ENCODE results near the gene MEX3D.

The MEX3D gene

DNA sequence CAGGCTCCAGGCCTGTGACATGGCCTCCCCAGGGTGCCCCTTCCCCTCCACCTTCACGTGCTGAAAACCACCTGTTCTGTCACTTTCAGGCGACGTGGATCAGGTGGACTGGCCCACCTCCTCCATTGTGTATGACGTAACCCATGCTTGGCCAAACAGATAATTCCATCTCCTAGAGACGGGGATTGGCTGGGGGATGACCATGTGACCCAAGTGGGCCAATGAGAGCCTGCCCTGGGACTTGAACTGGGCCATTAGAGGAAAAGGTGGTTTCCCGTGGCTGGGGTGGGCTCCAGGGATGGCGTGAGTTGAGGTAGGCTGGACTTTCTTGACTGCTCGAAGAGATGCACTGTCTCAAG, 51.8 kb downstream of the MEX3D start:
- TF ChIP-seq, protein P1, sequence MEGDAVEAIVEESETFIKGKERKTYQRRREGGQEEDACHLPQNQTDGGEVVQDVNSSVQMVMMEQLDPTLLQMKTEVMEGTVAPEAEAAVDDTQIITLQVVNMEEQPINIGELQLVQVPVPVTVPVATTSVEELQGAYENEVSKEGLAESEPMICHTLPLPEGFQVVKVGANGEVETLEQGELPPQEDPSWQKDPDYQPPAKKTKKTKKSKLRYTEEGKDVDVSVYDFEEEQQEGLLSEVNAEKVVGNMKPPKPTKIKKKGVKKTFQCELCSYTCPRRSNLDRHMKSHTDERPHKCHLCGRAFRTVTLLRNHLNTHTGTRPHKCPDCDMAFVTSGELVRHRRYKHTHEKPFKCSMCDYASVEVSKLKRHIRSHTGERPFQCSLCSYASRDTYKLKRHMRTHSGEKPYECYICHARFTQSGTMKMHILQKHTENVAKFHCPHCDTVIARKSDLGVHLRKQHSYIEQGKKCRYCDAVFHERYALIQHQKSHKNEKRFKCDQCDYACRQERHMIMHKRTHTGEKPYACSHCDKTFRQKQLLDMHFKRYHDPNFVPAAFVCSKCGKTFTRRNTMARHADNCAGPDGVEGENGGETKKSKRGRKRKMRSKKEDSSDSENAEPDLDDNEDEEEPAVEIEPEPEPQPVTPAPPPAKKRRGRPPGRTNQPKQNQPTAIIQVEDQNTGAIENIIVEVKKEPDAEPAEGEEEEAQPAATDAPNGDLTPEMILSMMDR (IDR thresholded peaks at IDR 0.05; ENCODE audit: control extremely low read depth, extremely low read depth, low read depth, missing control alignments), result no peak
- ChIA-PET POLR2A (no interaction called here), CTCF (no interaction called here)
- DNase-seq (ENCODE audit: extremely low spot score), result no peak

DNA sequence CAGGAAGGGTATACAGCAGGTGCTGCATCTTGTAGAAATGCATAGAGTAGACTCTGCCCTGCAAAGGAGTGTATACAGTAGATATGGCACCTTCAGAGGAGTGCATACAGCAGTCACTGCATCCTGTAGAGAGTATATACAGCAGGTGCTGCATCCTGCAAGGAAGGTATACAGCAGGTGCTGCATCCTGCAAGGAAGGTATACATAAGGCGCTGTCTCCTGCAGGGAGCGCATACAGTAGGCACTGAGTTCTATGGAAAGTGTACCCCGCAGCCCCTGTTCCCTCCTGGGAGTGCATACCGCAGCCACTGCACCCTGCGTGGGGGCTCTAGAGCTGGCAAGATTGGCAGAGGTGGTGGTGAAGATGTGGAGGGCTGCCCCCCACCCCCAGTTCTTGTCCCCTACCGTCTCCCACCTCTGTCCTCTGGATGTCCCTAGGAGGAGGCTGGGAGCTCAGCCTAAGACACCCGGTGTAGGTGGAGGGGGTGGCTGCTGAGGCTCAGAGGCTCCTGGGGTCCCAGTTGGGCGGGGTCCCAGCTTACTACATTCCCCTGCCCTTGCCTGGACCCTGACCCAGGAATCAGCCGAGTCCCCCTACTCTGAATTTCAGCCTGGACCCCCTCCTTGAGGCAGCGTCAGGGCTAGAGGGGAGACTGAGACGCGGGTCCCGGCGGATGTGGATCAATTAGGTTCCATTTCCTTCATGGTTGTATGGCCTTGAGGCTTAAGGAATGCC, 53.0 kb downstream of the MEX3D start:
- TF ChIP-seq, protein P1 (IDR thresholded peaks at IDR 0.05; ENCODE audit: control extremely low read depth, extremely low read depth, low read depth, missing control alignments), result no peak
- ChIA-PET POLR2A (no interaction called here), CTCF (interaction anchor here (1.0 to 1.5 kb wide), 3 partner anchors 31 to 252 kb away, joined by 3 to 4 read pairs (median 3); no protein-coding TSS in a partner anchor)
- no peak for DNase-seq (ENCODE audit: extremely low spot score)

DNA sequence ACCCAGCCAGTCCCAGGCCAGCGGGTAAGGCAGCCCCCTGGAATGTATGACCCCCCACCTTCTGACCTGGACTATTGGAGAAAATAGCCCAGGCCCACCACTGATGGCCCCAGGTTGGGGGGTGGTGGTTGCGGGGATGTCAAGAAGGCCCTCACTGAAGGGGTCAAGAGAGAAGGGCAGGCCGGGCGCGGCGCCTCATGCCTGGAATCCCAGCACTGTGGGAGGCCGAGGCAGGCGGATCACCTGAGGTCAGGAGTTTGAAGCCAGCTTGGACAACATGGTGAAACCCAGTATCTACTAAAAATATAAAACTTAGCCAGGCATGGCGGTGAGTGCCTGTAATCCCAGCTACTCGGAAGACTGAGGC, 53.8 kb downstream of the MEX3D start:
- CTCF ChIA-PET, result interaction anchor here (1.0 to 1.5 kb wide), 3 partner anchors 32 to 253 kb away, joined by 3 to 4 read pairs (median 3); no protein-coding TSS in a partner anchor
- DNase-seq (ENCODE audit: extremely low spot score), result no peak
- TF ChIP-seq, protein P1 (IDR thresholded peaks at IDR 0.05; ENCODE audit: control extremely low read depth, extremely low read depth, low read depth, missing control alignments), result no peak
- POLR2A ChIA-PET, result no interaction called here

DNA sequence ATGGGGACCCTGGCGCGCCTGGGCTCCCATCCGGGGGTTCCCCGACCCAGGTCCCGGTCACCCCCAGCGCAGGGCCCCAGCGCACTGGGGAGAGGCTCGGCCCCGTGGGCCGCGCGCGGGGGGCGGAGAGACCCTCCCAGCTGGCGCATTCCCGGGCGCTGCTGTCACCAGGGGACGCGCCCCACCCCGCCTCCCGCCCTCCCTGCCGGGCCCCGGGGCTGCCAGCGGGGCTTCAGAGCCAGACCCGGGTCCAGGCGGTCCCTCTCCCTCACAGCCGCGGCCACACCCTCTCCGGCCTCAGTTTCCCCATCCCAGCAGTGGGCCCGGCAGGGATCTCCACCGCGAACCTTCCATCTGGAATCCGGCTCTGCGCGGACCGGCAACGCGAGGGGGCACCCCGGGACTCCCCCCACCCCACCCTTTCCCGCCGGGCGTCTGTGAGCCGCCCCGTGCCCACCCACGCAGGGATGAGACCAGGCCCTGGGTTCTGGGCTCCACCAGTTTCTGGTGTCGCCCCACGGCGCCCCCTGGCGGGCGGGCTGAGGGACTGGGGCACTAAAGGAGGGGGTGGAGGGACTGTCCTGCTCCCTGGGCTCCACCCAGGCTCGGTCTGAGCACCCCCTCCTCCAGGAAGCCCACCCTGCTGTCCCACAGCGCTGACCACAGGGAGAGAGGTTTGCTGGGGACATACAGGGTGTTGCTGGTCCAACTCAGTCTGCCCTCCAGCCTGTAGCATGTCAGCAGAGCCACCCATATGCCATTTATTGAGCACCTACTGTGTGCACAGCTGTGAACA, 54.4 kb downstream of the MEX3D start:
- CTCF ChIA-PET, result interaction anchor here (1.0 kb wide), 1 partner anchor 234 kb away, joined by 3 read pairs; no protein-coding TSS in a partner anchor

DNA sequence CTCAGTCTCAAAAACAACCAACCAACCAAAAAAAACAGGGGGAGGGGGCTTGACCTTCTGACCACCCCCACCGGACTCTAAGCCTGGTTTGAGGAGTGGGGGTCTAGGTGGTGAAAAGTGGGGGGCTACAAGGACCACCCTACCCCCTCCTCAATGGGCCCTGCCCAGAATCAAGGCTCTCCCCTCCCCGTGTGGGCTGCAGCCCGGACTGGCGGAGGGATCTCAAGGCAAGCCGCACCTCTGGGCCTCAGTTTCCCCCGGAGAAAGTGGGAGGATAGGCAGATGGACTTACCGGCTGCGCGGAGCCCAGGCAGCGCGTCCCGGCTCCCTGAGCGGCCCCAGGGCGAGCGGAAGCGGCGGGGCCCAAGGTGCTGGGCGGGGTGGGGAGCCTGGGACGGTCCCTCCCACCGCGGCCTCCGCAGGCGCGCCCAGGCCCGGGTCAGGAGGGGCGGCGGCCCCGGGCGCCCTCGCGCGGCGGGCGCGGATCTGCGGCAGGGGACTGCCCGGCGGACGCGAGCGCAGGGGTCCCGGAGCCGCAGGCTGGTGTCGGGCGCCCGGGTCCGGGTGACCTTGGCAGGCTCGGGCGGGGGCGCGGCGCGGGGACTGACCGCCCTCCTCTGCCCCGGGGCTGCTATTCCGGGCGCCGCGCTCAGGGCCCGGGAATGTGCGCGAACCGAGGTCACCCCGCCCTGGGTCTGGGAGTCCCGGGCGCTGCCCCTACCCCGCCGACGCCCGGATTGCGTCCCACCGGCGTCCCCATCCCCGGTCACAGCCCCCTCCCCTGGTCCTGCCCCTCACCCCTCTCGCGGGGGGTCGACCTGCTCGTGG, 55.2 kb downstream of the MEX3D start, which contains the start of gene ADAMTSL5:
Gene ADAMTSL5, minus strand, starts transcription at position 349 of the 828 bp plus-strand sequence. CDS start 2,076 bp downstream, outside the sequence.
- TF ChIP-seq, protein P1 (IDR thresholded peaks at IDR 0.05; ENCODE audit: control extremely low read depth, extremely low read depth, low read depth, missing control alignments), result peak; percentile 47
- ChIA-PET CTCF (no interaction called here), POLR2A (no interaction called here)
- peak; percentile 87 for DNase-seq (ENCODE audit: extremely low spot score)

More for the DNA sequence above, 54.4 kb downstream of the MEX3D start:
- POLR2A ChIA-PET, result no interaction called here
- peak; percentile 80 for DNase-seq (ENCODE audit: extremely low spot score)
- TF ChIP-seq, protein P1 (IDR thresholded peaks at IDR 0.05; ENCODE audit: control extremely low read depth, extremely low read depth, low read depth, missing control alignments), result peak; percentile 55

Data from GM10248 (cell line).